IPS DF 6.9 (cell line): ENCODE data around the gene ZNF304.
A peak's percentile ranks its signal among the peaks of the same experiment; 100 is the strongest.

ENCODE experiments used
- DNase-seq: peaks from one replicate; pipeline ENCODE4 v3.0.0-alpha.2; 2013; ENCODE audit warnings: low read depth, low spot score
- H3K27ac ChIP-seq: one replicate; pipeline ENCODE4 v1.5.1; 2013; ENCODE audit warnings: low read length, control low read depth
- H3K27me3 ChIP-seq: 2 replicates; pipeline ENCODE4 v1.6.1; 2013; ENCODE audit warnings: mild to moderate bottlenecking, low read length; ENCODE audit not compliant: control insufficient read depth, insufficient read depth
- H3K36me3 ChIP-seq: 2 replicates; pipeline ENCODE4 v1.6.1; 2013; ENCODE audit warnings: low read length; ENCODE audit not compliant: control insufficient read depth, insufficient read depth
- H3K4me1 ChIP-seq: 2 replicates; pipeline ENCODE4 v1.6.1; 2013; ENCODE audit warnings: low read length; ENCODE audit not compliant: control insufficient read depth, insufficient read depth
- H3K4me3 ChIP-seq: 2 replicates; pipeline ENCODE4 v1.5.1; 2013; ENCODE audit warnings: mild to moderate bottlenecking, low read length
- H3K9me3 ChIP-seq: 2 replicates; pipeline ENCODE4 v1.6.1; 2013; ENCODE audit warnings: low read length, inconsistent platforms; ENCODE audit not compliant: control insufficient read depth, insufficient read depth
- WGBS: extraction: QIAGEN DNeasy Blood & Tissue Kit; methylation state at CpG from one replicate; pipeline ENCODE4 v1.1.7; 2013; ENCODE audit warnings: mixed read lengths, missing lambda C conversion rate; ENCODE audit not compliant: insufficient read length, insufficient coverage; 5-methylcytosine and 5-hydroxymethylcytosine counted together

The ZNF304 gene

DNA sequence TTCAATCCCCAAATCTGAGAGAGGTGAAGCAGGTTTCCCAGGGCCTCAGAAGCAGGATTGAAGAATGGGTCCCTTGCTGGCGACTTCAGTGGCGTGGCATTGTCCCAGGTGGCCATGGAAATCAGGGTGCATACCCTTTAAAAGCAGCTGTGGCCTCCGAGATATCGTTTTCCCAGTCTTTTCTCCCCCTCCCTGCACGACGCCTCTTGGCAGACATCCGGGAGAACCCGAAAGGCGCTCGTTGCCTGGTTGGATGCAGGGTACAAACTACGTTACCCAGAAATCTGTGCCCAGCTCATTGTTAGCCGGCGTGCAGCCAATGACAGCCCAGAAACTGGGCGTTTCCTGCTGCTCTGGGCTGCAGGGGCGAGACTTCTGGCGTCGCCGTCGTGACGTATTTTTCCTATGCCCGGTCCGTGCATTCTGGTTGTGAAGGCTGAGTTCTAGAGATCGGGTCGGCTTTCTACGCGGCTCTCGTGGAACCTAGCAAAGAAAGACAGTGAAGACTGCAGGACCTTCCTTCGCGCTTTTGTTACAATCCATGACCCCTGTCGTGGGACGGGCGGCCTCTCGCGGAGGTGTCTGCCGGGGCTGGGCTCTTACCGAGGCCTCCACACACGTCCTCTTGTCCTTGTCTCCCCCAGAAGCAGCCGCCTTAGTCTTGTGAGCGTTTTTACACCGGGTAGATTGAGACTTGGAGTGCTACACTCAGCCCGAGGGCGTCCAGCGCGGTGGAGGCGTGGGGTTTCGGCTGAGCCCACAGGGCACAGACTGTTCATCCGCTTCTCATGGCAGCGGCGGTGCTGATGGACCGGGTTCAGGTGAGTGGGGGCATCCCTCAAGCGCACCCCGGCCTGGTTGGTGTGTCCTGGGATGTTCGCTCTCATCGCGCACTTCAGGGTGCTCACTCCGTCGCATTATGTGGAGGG, at the start of gene ZNF304:
ZNF304 (plus strand) TSS at position 395 of the 929 bp plus-strand sequence; CDS start at position 789, 394 bp downstream.
- H3K4me3 ChIP-seq: peak within 1 kb of the TSS; percentile 87
- no peaks in the 10 kb centered on the region for H3K27me3 ChIP-seq
- WGBS: no CpG with 5 or more reads among the region's 57 CpGs
- peaks cover 11% of the 10 kb centered on the region; the same call in 1 of the 2 replicates for H3K36me3 ChIP-seq
- DNase-seq: peak; percentile 95
- H3K9me3 ChIP-seq: no peaks in the 10 kb centered on the region
- H3K27ac ChIP-seq: no peak within 1 kb of the TSS
- H3K4me1 ChIP-seq: no peaks in the 10 kb centered on the region

DNA sequence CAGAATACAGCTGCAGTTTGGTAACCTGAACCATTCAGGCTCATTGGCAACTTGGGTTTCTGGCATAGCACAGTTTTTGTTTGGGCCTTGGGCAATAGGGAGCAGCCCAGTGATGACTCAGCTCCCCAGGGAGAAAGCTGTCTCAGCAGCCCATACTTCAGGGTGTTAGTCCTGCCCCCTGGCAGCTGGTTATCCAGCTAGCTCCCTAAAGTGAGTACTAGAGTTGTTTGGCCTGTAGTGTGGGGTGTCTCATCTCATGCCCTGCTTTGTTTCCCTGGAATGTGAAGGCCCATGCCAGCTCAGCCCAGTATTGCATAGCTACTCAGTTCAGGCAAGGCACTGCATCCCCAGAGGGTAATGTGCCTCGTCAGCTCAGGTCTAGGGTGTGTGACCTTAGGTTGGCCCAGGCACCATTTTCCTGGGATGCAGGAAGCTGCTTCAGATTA, 49.0 kb upstream of the ZNF304 start:
- Histone ChIP-seq H3K27me3 (no peaks in the 10 kb centered on the region), H3K4me1 (no peaks in the 10 kb centered on the region; the same call in 1 of the 2 replicates), H3K27ac (no peak overlapping the region), H3K4me3 (no peak overlapping the region), H3K36me3 (no peaks in the 10 kb centered on the region), H3K9me3 (no peaks in the 10 kb centered on the region)
- WGBS: no CpG with 5 or more reads among the region's 1 CpG
- DNase-seq: no peak

DNA sequence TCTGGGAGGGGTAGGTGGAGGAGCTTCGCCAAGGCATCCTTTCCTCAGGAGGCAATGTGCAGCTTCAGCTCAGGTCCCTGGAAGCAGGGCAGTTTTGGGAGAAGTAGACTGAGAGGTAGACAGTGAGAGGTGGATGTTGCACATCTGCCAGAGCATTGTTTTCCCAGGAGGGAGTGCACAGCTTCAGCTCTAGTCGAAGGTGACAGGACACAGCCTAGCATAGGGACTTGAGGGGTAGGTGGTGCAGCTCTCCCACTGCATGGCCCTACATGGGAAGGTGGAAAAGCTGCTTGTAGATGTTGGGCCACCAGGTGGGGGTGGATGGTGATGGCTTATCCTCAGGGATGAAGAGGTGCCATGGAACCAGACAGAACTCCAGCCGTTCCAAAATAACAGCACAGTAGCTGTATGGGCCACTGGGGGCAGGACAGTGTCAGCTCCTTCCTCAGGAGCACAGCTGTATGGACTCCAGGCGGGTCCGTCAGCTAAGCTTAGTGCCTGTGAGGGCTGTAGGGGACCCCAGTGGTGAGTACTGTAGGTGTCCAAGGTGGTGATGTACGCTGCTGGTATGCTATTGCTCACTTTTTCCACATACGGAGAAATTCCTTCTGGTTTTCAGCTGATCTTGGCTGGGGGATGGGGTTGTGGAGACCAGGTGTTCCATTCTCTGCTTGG, 48.2 kb upstream of the ZNF304 start:
- Histone ChIP-seq H3K27me3 (no peaks in the 10 kb centered on the region), H3K9me3 (no peaks in the 10 kb centered on the region), H3K27ac (no peak overlapping the region), H3K36me3 (no peaks in the 10 kb centered on the region), H3K4me3 (no peak overlapping the region), H3K4me1 (no peaks in the 10 kb centered on the region; the same call in 1 of the 2 replicates)
- DNase-seq: no peak
- WGBS: no CpG with 5 or more reads among the region's 7 CpGs

DNA sequence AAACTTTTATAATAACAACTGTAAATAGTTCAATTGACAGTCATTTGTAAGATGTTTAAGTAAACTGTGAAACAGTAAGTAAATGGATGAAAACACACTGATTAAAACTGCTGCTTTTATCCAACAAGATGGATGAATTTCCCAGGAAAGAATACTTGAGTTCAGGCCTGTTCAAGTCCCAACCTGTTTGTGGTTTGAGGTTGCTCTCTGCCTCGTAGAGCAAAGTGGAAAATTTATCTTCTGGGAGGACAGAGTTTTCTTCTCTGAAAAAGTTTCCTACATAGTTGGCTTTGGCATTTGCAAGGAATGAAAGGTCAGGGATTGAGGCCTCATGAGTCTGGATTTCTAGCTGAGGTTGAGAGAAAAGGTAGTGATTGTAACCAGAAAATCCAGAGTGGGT, 46.0 kb upstream of the ZNF304 start:
- Histone ChIP-seq H3K4me1 (no peaks in the 10 kb centered on the region; the same call in 1 of the 2 replicates), H3K36me3 (no peaks in the 10 kb centered on the region), H3K27me3 (no peaks in the 10 kb centered on the region), H3K4me3 (no peak overlapping the region), H3K27ac (no peak overlapping the region), H3K9me3 (no peaks in the 10 kb centered on the region)
- no CpG with 5 or more reads among the region's 1 CpG for WGBS
- DNase-seq: no peak

DNA sequence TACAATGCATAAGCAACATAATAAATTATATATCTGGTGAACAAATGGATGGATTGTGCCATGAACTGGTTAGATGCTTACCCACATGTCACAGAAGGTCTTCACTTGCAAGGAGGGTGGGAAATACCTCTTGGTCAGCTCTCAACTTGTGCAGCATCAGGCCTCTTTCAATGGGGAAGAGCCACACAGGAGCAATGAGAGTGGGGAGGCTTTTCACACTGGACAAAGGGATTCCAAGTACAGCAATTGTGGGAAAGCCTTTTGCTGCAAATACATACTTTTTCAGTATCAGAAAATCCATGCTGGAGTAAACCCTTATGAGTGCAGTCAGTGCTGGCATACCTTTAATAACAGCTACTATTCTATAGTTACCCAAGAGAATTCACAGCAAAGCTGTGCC, 42.6 kb upstream of the ZNF304 start:
- no peaks in the 10 kb centered on the region for H3K36me3 ChIP-seq
- H3K27me3 ChIP-seq: no peaks in the 10 kb centered on the region
- no peak for DNase-seq
- no peaks in the 10 kb centered on the region for H3K4me1 ChIP-seq
- H3K4me3 ChIP-seq: no peak overlapping the region
- H3K27ac ChIP-seq: no peak overlapping the region
- H3K9me3 ChIP-seq: no peaks in the 10 kb centered on the region

DNA sequence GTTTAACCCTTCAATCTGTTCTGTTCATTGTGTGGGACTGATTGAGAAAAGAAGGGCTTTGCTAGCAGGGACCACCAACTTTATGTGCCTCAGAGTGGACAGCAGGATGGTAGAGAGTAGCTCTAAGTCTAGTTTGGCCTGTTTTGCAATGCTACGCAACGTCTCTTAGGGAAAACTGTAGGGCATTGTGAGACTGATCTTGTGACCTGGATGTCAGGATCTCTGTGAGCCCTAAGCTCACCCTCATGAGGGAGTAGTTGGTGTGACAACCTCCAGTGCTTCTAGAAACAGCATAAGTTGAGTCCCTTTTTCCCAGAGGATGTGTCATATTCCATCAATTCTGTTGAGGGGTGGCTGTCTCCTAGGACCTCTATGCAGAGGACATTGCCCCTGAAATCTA, 40.3 kb upstream of the ZNF304 start:
- no CpG with 5 or more reads among the region's 2 CpGs for WGBS
- Histone ChIP-seq H3K4me3 (no peak overlapping the region), H3K9me3 (no peaks in the 10 kb centered on the region)

DNA sequence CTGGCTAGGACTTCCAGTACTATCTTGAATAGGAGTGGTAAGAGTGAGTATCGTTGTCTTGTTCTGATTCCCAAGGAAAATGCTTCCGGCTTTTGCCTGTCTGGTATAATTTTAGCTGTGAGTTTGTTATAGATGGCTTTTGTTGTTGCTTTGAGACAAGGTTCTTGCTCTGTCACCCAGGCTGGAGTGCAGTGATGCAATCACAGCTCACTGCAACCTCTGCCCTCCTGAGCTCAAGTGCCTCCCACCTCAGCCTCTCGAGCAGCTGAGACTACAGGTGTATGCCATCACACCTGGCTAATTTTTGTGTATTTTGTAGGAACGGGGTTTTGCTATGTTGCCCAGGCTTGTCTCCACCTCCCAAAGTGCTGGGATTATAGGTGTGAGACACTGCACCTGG, 36.9 kb upstream of the ZNF304 start:
- no peak for DNase-seq
- Histone ChIP-seq H3K27ac (no peak overlapping the region), H3K4me3 (no peak overlapping the region), H3K27me3 (no peaks in the 10 kb centered on the region), H3K4me1 (no peaks in the 10 kb centered on the region), H3K36me3 (no peaks in the 10 kb centered on the region), H3K9me3 (no peaks in the 10 kb centered on the region)
- no CpG with 5 or more reads among the region's 4 CpGs for WGBS

More for the DNA sequence above, 40.3 kb upstream of the ZNF304 start:
- no peaks in the 10 kb centered on the region for H3K36me3 ChIP-seq
- H3K4me1 ChIP-seq: no peaks in the 10 kb centered on the region
- H3K27me3 ChIP-seq: no peaks in the 10 kb centered on the region
- H3K27ac ChIP-seq: no peak overlapping the region
- no peak for DNase-seq

DNA sequence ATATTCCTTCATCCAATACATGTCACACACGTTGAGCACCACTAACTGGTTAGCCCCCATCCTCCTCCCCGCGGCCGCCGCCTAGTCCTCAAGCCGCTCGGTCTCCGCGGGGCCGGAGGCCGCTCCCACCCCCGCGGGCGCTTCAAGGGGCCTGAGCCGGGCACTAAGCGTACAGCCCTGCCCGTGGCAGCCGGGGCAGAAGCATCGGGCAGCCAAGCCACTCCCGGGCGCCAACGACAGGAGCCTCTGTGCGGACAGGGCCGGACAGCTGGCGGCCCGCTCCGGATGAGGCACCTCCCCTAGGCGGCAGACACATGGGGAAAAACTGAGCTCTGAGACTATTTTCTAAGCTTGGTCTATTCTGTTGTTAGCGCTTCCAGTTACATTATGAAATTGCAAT, 33.6 kb upstream of the ZNF304 start:
- H3K4me3 ChIP-seq: no peak overlapping the region
- H3K27me3 ChIP-seq: no peaks in the 10 kb centered on the region
- H3K9me3 ChIP-seq: no peaks in the 10 kb centered on the region
- H3K27ac ChIP-seq: no peak overlapping the region
- DNase-seq: no peak
- no CpG with 5 or more reads among the region's 29 CpGs for WGBS
- no peaks in the 10 kb centered on the region for H3K36me3 ChIP-seq
- no peaks in the 10 kb centered on the region for H3K4me1 ChIP-seq

DNA sequence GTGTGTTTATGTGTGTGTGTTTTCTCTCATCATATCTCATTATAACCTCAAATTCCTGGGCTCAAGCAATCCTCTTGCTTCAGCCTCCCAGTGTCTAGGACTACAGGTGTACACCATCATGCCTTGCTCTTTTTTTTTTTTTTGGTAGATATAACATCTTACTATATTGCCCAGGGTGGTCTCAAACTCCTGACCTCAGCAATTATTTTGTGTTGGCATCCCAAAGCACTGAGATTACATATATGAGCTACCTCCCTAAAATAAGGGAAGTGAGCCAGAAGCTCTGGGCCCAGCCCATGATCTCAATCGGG, 31.2 kb upstream of the ZNF304 start:
- Histone ChIP-seq H3K27me3 (no peaks in the 10 kb centered on the region), H3K36me3 (no peaks in the 10 kb centered on the region), H3K27ac (no peak overlapping the region), H3K4me3 (peak overlapping the region; percentile 66; the same call in 1 of the 2 replicates), H3K9me3 (no peaks in the 10 kb centered on the region), H3K4me1 (no peaks in the 10 kb centered on the region)
- no peak for DNase-seq
- WGBS: no CpG with 5 or more reads among the region's 1 CpG

DNA sequence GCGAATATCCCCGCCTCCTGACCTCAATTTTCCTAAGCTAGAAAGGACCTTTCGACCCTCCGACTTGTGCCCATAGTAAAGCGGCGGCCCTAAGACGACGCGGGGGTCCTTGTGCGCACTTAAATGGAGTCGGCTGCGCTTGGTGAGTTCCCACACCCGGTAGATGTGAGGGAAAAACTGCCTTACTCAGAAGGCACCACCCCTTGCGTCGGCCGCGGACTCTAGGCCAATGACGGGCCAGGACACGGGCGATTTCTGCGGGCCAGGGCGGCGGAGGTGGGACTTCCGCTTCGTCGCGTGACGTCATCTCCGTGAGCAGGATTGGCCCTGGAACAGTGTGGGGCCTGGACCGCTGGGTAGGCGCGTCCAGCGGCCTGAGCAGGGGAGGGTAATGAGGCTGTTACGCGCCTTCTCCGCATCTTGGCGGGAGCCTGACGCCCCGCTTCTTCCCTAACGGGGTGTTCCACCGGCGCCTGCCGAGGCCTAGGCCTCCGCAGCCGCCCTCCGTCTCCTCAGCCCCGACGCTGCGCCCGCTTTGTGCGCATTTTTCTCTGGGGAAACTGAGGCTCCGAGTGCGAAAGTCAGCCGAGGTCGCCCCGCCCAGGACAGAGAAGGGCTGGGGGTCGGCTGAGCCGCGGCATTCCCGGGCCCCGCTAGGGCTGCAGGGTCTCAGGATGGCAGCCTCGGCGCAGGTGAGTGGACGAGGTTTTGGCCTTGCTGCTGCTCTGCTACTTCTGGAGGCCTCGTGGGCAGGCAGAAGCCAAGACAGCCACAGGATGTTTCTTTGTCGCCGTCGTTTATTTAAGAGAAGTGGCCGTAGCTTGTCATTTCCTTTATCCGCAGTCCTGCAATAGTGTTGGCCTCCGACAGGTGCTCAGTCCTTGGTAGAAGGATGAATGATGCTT, 30.6 kb upstream of the ZNF304 start, which contains the start of gene ZNF543:
ZNF543 (plus strand) TSS at position 293 of the 905 bp plus-strand sequence; CDS start at position 675, 382 bp downstream.
- Histone ChIP-seq H3K27ac (no peak within 1 kb of the TSS), H3K4me1 (no peaks in the 10 kb centered on the region), H3K4me3 (peak within 1 kb of the TSS; percentile 66), H3K36me3 (no peaks in the 10 kb centered on the region), H3K27me3 (no peaks in the 10 kb centered on the region), H3K9me3 (no peaks in the 10 kb centered on the region)
- whole genome bisulfite sequencing: no CpG with 5 or more reads among the region's 71 CpGs
- DNase-seq: peak; percentile 98
